Rectal smooth muscle tissue (tissue), 1 donor: ENCODE results near the gene NACA2.
"Not testable (repeated sequence)": the region's sequence is repeated elsewhere in the genome, so short reads cannot be mapped to it uniquely, and the experiment has no call there.

Experiments
- H3K27ac ChIP-seq: one replicate; pipeline ENCODE4 v1.7.0; 2013; ENCODE audit warnings: low read depth, low read length, inconsistent platforms
- H3K27me3 ChIP-seq: one replicate; pipeline ENCODE4 v1.7.0; 2013; ENCODE audit warnings: low read length; ENCODE audit not compliant: control insufficient read depth, insufficient read depth
- H3K36me3 ChIP-seq: one replicate; pipeline ENCODE4 v1.7.0; 2013; ENCODE audit warnings: low read length; ENCODE audit not compliant: control insufficient read depth, insufficient read depth
- H3K4me1 ChIP-seq: one replicate; pipeline ENCODE4 v1.7.0; 2013; ENCODE audit warnings: low read length; ENCODE audit not compliant: control insufficient read depth, insufficient read depth
- H3K4me3 ChIP-seq: one replicate; pipeline ENCODE4 v1.7.0; 2013; ENCODE audit warnings: low read length
- H3K9ac ChIP-seq: one replicate; pipeline ENCODE4 v1.7.0; 2013; ENCODE audit warnings: low read length

Gene NACA2

DNA sequence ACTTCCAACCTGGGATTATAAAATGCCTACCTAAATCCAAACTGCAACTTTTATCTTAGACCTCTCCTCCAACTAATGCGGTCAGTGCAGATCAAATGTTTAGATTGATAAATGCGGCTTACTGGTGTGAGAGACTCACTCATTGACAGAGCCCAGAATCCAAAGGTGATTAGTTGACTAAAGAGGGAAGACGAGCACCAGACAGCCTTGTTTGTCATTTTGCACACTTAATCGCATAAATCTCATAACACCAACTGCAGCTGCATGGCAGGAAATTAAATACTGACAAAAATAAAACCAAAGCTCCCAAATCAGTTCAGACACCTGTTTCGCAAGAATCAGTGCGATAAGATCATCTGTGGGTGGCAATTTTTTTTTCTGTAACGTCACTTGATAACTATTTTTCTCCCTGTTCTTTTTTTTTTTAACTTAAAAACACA lies 35.9 kb downstream of the NACA2 start:
- H3K27me3 ChIP-seq = no peaks in the 10 kb centered on the region

GRCh38 chr17:61554209-61554608 lies 36.8 kb downstream of the NACA2 start:
- H3K9ac ChIP-seq = no peak overlapping the region
- peaks cover 3% of the 10 kb centered on the region for H3K27me3 ChIP-seq
- H3K4me1 ChIP-seq = no peaks in the 10 kb centered on the region
- H3K36me3 ChIP-seq = no peaks in the 10 kb centered on the region
- no peak overlapping the region for H3K4me3 ChIP-seq
- no peak overlapping the region for H3K27ac ChIP-seq

More for the DNA sequence above, 35.9 kb downstream of the NACA2 start:
- Histone ChIP-seq H3K4me1 (no peaks in the 10 kb centered on the region), H3K36me3 (no peaks in the 10 kb centered on the region), H3K9ac (no peak overlapping the region), H3K4me3 (no peak overlapping the region), H3K27ac (no peak overlapping the region)

- not testable (repeated sequence) for H3K27ac ChIP-seq, H3K9ac ChIP-seq, H3K4me1 ChIP-seq, H3K4me3 ChIP-seq, H3K27me3 ChIP-seq, H3K36me3 ChIP-seq
Observed at GRCh38 chr17:61552560-61552959, 38.5 kb downstream of the NACA2 start.

DNA sequence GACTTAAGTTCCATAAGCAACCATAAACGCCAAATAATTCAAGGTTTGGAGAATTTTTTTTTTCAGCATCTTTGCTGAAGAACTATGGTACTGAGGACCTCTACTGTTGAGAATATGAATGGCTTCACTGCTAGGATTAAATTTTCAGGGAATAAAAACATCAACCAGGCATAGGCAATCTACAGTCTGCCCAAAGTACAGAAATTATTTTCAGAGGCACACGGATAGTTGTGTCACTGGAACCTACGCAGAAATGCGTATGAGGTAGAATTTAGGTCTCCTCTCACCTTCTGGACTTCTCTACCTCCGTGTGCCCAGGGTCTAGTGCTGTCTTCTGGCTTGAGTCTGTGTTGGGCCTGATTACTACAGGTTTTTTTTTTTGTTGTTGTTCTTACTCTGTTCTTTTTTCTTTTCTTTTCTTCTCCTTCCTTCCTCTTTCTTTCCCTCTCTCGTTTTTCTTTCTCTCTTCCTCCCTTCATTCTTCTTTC lies 39.7 kb downstream of the NACA2 start:
- Histone ChIP-seq H3K27ac (no peak overlapping the region), H3K9ac (no peak overlapping the region), H3K27me3 (peaks cover 3% of the 10 kb centered on the region), H3K4me1 (no peaks in the 10 kb centered on the region), H3K4me3 (no peak overlapping the region), H3K36me3 (no peaks in the 10 kb centered on the region)

- H3K36me3 ChIP-seq = no peaks in the 10 kb centered on the region
- H3K4me1 ChIP-seq = no peaks in the 10 kb centered on the region
- H3K27ac ChIP-seq = no peak overlapping the region
- no peak overlapping the region for H3K4me3 ChIP-seq
- H3K27me3 ChIP-seq = peaks cover 3% of the 10 kb centered on the region
- no peak overlapping the region for H3K9ac ChIP-seq
Observed at GRCh38 chr17:61547113-61547512, 43.9 kb downstream of the NACA2 start.

- Histone ChIP-seq H3K4me3 (no peak overlapping the region), H3K36me3 (no peaks in the 10 kb centered on the region), H3K4me1 (no peaks in the 10 kb centered on the region), H3K27me3 (peaks cover 3% of the 10 kb centered on the region), H3K27ac (no peak overlapping the region), H3K9ac (no peak overlapping the region)
Observed at GRCh38 chr17:61545335-61545938, 45.6 kb downstream of the NACA2 start.

DNA sequence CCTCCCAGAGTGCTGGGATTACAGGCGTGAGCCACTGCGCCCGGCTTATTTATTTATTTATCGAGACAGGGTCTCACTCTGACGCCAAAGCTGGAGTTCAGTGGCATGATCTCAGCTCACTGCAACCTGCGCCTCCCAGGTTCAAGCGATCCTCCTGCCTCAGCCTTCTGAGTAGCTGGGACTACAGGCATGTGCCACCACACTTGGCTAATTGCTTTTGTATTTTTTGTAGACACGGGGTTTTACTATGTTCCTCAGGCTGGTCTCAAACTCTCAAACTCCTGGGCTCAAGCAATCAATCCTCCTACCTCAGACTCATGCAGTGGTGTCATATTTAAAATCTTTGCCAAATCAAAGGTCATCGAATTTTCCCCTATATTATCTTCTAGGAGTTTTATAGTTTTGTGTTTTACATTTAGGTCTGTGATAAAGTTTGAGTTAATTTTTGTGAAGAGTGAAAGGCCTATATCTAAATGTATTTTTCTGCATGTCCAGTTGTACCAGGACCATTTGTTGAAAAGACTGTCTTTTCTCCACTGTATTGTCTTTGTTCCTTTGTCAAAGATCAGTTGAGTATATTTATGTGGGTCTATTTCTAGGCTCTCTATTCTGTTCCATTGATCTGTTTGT lies 47.1 kb downstream of the NACA2 start:
- no peak overlapping the region for H3K9ac ChIP-seq
- no peak overlapping the region for H3K27ac ChIP-seq
- no peaks in the 10 kb centered on the region for H3K27me3 ChIP-seq
- H3K4me3 ChIP-seq = no peak overlapping the region
- H3K36me3 ChIP-seq = no peaks in the 10 kb centered on the region
- H3K4me1 ChIP-seq = no peaks in the 10 kb centered on the region

GRCh38 chr17:61542027-61542426 lies 49.0 kb downstream of the NACA2 start:
- Histone ChIP-seq H3K4me3 (no peak overlapping the region), H3K36me3 (no peaks in the 10 kb centered on the region), H3K27me3 (no peaks in the 10 kb centered on the region), H3K4me1 (no peaks in the 10 kb centered on the region), H3K27ac (no peak overlapping the region), H3K9ac (no peak overlapping the region)

- Histone ChIP-seq H3K4me3 (no peak overlapping the region), H3K27me3 (no peaks in the 10 kb centered on the region), H3K4me1 (no peaks in the 10 kb centered on the region), H3K36me3 (no peaks in the 10 kb centered on the region), H3K27ac (no peak overlapping the region), H3K9ac (no peak overlapping the region)
Observed at GRCh38 chr17:61540874-61541273, 50.1 kb downstream of the NACA2 start.
